Heart right ventricle (tissue), 16 donors: ENCODE results near the gene ADAMTS2. TPM values are rescaled to one million over a fixed set of nuclear protein-coding genes. Genes with fewer than 3 reads are reported as not detected.

Experiments used
- ATAC-seq, 8 donors: fragments of 200-7000 bp; cut with Tn5 transposase; one replicate each; pipeline ENCODE4 v1.9.1; 2020; ENCODE audit warnings: mild to moderate bottlenecking in 8 of 8, moderate library complexity in 8 of 8, moderate number of reproducible peaks in 1 of 8
- DNase-seq, 2 donors: peaks; one replicate each; pipeline ENCODE4 v3.0.0-alpha.2; 2020
- H3K27ac ChIP-seq, 10 donors: fragments of 200-600 bp; sonication (generic) in 2 of 10; one replicate each; pipeline versions ENCODE4 v1.5.0 to v1.8.0; 2020 to 2022; ENCODE audit warnings: mild to moderate bottlenecking in 3 of 10
- H3K27me3 ChIP-seq, 7 donors: fragments of 200-600 bp; one replicate each; pipeline ENCODE4 v1.8.0; 2021 to 2022; ENCODE audit warnings: mild to moderate bottlenecking in 2 of 7
- H3K36me3 ChIP-seq, 9 donors: fragments of 200-600 bp; sonication (generic) in 1 of 9; one replicate each; pipeline versions ENCODE4 v1.5.0 to v1.8.0; 2020 to 2022; ENCODE audit warnings: mild to moderate bottlenecking in 2 of 9
- H3K4me1 ChIP-seq, 9 donors: fragments of 200-600 bp; sonication (generic) in 1 of 9; one replicate each; pipeline versions ENCODE4 v1.5.0 to v1.8.0; 2020 to 2022; ENCODE audit warnings: mild to moderate bottlenecking in 4 of 9
- H3K4me3 ChIP-seq, 10 donors: fragments of 200-600 bp; sonication (generic) in 2 of 10; one replicate each; pipeline versions ENCODE4 v1.5.0 to v1.8.0; 2020 to 2022; ENCODE audit warnings: mild to moderate bottlenecking in 7 of 10, moderate library complexity in 2 of 10
- H3K9me3 ChIP-seq, 11 donors: fragments of 200-600 bp in 10 of 11; sonication (generic) in 2 of 11; one replicate each; pipeline versions ENCODE4 v1.5.0 to v1.8.0; 2013 to 2022; ENCODE audit warnings: mild to moderate bottlenecking in 2 of 11, control low read depth in 1 of 11, moderate library complexity in 1 of 11
- WGBS, 2 donors: extraction: QIAGEN DNeasy Blood & Tissue Kit; methylation state at CpG; one replicate each; pipeline ENCODE4 v1.1.7; 2013; ENCODE audit warnings: inconsistent platforms in 1 of 2; 5-methylcytosine and 5-hydroxymethylcytosine counted together
- intact Hi-C, 10 donors: fragments of 100-400 bp; cut with DNase I; formaldehyde crosslinking; loops; one replicate each; pipeline versions ENCODE4 v1.11.1 to v1.14.2; 2022
- polyA plus RNA-seq, 2 donors: library from polyadenylated mRNA; stranded (reverse); fragments of 200-250 nt; gene quantifications; one replicate each; pipeline ENCODE4 v1.2.3, GENCODE V29; 2013
- total RNA-seq, 10 donors: library from RNA; stranded (reverse); fragmentation: NEBNext Ultra II Directional in 3 of 10; extraction: Animal tissue kit (Norgen Biotek cat#: 25700) in 3 of 10; gene quantifications; one replicate each; pipeline versions ENCODE4 v1.2.1 to v1.2.4, GENCODE V29; 2021 to 2023
- TF ChIP-seq, protein P1 (sequence below), 9 donors: fragments of 200-600 bp; sonication (generic) in 2 of 9; IDR thresholded peaks; one replicate each; pipeline versions ENCODE4 v1.5.0 to v1.8.0; 2021 to 2022; ENCODE audit warnings: antibody characterized with exemption in 9 of 9, mild to moderate bottlenecking in 5 of 9, moderate library complexity in 1 of 9
- donor health status: Arrhythmogenic right ventricular cardiomyopathy.
- donor health status: ischemic (EF 13 %, LVEDD 7.1; RV severe dilation, severe dysfunction).
- donor health status: healthy with polysubstance abuse.
- donor health status: DM: no; HTN: yes; CAD: no.
- donor health status: DM: no; HTN: no; CAD: no.
- donor health status: ischemic (EF 25% LVEDD 6.9; RV normal size, moderate dysfunction).
- donor health status: ischemic (EF 25% LVEDD 5.7; RV mildly dilated, moderate dysfunction).
- donor health status: healthy.
- donor health status: DM: yes; HTN: yes; CAD: no.
- donor health status: Ischemic cardiomyopathy.
- donor health status: ischemic (EF 35%, LVEDD 5.7; RV mildly dilated, moderate dysfunction).
- donor health status: nonischemic (EF 11% LVEDD 7.7; RV severe dilation, severe dysfunction).
- donor health status: DM: yes; HTN: yes; CAD: no.
- donor health status: PGD.
- donor health status: ischemic (EF 29% LVEDD 5.4; RV normal size, mild dysfunction).
- donor health status: nonischemic (EF 23%, LVEDD 6.1; RV moderate dilation, normal function).

ADAMTS2 gene
- total and polyA plus RNA-seq, 12 donors = 1.7 to 13.5 (median 3.9) TPM

DNA sequence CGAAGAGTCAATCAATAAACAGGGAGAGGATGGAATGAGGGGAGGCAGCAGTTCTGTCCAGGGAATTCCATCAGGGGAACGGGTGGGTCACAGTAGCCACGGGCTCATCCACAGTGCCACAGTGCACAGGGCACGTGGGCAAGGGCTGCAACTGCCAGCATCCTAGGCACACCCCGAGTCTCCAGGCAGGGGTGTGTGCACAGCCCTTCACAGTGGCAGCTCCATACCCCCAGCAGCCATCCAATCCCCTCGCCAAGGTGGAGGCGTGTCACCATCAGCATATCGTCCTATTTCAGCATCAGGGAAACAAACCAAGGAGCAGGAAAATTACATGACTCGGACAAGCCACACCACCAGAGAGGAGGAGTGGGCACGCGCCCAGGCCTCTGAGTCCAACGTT, 133.6 kb downstream of the ADAMTS2 start:
- 81 to 88% methylated on average over 12 of the region's 12 CpGs for WGBS, 2 donors
- ATAC-seq = no peak
- intact Hi-C loops = no loop called here
- Histone ChIP-seq H3K36me3 (no peaks in the 10 kb centered on the region), H3K27me3 (peaks cover 0 to 5% (median 0%) of the 10 kb centered on the region in 7 donors), H3K9me3 (no peaks in the 10 kb centered on the region), H3K4me3 (no peak overlapping the region), H3K4me1 (no peaks in the 10 kb centered on the region), H3K27ac (no peak overlapping the region)
- DNase-seq = no peak
- TF ChIP-seq, protein P1, sequence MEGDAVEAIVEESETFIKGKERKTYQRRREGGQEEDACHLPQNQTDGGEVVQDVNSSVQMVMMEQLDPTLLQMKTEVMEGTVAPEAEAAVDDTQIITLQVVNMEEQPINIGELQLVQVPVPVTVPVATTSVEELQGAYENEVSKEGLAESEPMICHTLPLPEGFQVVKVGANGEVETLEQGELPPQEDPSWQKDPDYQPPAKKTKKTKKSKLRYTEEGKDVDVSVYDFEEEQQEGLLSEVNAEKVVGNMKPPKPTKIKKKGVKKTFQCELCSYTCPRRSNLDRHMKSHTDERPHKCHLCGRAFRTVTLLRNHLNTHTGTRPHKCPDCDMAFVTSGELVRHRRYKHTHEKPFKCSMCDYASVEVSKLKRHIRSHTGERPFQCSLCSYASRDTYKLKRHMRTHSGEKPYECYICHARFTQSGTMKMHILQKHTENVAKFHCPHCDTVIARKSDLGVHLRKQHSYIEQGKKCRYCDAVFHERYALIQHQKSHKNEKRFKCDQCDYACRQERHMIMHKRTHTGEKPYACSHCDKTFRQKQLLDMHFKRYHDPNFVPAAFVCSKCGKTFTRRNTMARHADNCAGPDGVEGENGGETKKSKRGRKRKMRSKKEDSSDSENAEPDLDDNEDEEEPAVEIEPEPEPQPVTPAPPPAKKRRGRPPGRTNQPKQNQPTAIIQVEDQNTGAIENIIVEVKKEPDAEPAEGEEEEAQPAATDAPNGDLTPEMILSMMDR (IDR thresholded peaks at IDR 0.05) = no peak

DNA sequence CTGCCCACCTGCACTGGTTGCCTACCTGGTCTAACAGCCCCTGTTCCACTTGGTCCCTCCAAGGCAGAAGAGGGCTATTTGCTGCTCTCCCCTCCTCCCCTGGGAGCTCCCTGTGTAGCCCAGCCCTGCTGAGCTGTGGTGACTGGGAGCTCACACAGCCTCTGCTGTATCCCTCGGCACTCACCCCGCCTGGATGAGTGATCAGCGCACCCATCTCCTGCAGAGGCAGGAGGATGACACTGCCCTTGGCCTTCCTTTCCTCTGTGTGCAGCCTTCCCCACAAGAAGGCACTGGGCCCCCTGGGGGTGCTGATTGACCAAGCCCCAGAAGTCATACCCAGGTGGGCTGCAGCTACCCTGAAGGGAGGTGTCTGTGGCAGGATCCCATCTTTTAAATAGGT, 134.2 kb downstream of the ADAMTS2 start:
- H3K36me3 ChIP-seq = no peaks in the 10 kb centered on the region
- ATAC-seq = no peak
- H3K27me3 ChIP-seq = peaks cover 0 to 5% (median 0%) of the 10 kb centered on the region in 7 donors
- TF ChIP-seq, protein P1 (IDR thresholded peaks at IDR 0.05) = no peak
- no peak for DNase-seq
- no peak overlapping the region for H3K4me3 ChIP-seq
- H3K4me1 ChIP-seq = no peaks in the 10 kb centered on the region
- no peaks in the 10 kb centered on the region for H3K9me3 ChIP-seq
- WGBS, 2 donors = 86 to 89% methylated on average over 3 of the region's 3 CpGs
- H3K27ac ChIP-seq = no peak overlapping the region
- intact Hi-C loops = no loop called here

DNA sequence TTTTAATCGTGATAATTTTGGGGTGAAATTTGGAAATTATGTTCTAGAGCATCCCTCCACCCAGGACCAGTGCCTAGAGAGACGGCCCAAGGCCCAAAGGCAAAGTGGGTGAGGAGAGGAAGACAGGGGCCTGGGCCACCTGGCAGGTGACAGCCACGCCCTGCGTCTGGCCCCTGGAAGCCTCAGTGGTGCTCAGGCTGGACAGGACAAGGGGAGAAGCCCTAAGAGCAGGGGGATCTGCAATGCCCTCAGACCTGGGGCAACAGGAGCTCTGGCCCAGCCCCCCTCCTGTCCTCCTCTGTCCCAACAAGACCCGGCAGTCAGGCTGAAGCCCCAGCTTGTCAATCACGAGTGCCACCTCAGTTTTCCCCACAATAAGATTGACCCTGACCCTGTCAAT, 134.8 kb downstream of the ADAMTS2 start:
- DNase-seq = no peak
- intact Hi-C loops = no loop called here
- Histone ChIP-seq H3K4me3 (no peak overlapping the region), H3K9me3 (no peaks in the 10 kb centered on the region), H3K4me1 (no peaks in the 10 kb centered on the region), H3K36me3 (no peaks in the 10 kb centered on the region), H3K27ac (no peak overlapping the region), H3K27me3 (peaks cover 0 to 5% (median 0%) of the 10 kb centered on the region in 7 donors)
- no peak for ATAC-seq
- 89 to 90% methylated on average over 6 of the region's 6 CpGs for WGBS, 2 donors
- TF ChIP-seq, protein P1 (IDR thresholded peaks at IDR 0.05) = no peak

DNA sequence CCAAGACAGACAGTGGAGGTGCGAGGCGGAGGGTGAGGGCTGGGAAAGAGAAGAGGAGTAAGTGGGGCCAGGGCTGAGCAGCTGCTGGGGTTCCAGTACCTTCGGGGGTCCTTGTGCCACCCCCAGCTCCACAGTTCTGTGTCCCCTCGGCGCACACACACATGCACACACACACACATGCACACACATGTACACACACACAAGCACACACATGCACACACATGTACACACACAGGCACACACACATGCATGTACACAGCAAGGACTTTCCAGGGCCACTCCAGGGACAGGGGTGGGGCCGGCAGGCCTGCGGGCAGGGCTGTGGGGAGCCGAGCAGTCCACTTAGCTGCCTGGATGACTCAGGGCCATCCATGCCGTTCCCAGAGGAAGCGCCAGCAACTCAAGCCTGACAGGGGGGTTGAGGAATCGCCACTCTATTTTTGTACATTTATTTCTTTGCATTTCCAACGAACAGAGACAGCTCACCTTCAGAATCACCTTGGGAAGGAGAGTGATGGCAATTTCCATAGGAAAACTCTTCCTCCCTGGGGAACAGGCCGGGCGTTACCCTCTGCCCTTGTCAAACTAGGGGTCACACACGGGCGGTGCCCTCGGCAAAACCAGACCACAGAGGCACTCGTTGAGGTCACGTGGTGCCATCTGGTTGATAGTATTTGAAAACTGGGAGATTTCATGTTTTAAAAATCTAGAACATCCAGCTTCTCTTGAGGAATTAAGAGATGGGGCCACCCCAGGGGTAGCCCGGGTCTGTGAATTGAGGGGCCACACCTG, 135.7 kb downstream of the ADAMTS2 start:
- no peaks in the 10 kb centered on the region for H3K4me1 ChIP-seq
- H3K27ac ChIP-seq = no peak overlapping the region
- H3K4me3 ChIP-seq = no peak overlapping the region
- no peaks in the 10 kb centered on the region for H3K9me3 ChIP-seq
- H3K36me3 ChIP-seq = no peaks in the 10 kb centered on the region
- intact Hi-C loops = no loop called here
- peaks cover 0 to 5% (median 0%) of the 10 kb centered on the region in 7 donors for H3K27me3 ChIP-seq
- 69% methylated on average over 20 of the region's 20 CpGs for WGBS, 2 donors
- ATAC-seq = peak in 1 of 8 donors; percentile 53
- TF ChIP-seq, protein P1 (IDR thresholded peaks at IDR 0.05) = no peak
- DNase-seq = no peak
